HG02981 (cell line): ENCODE measurements around the gene CST4.
"Not testable (repeated sequence)": the region's sequence is repeated elsewhere in the genome, so short reads cannot be mapped to it uniquely, and the experiment has no call there.

Source experiments
- ATAC-seq: cut with Tn5 transposase; IDR thresholded peaks from one replicate; pipeline ENCODE4 v1.9.1; 2021; ENCODE audit warnings: mild to moderate bottlenecking, moderate library complexity; ENCODE audit not compliant: unreplicated experiment

The CST4 gene

DNA sequence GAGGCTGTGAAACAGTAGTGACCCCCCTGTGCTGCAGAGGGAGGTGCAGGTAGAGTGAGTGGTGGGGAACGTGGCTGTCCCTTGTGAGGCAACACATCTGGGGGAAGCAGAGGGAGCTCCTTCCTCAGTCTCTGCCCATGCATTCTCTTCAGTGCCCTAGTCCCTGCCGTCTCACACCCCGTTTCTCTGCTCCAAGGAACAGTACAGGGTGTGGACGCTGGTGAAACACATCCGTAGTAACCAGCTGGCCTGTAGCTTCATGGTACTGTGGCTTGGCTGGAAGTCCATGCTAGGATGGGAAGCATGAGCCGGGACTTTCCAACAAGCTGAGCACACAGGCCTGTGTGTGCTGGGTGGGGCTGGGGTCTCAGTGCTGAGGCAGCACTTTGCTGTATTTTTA is 25.7 kb downstream of the CST4 start:
- no peak for ATAC-seq

DNA sequence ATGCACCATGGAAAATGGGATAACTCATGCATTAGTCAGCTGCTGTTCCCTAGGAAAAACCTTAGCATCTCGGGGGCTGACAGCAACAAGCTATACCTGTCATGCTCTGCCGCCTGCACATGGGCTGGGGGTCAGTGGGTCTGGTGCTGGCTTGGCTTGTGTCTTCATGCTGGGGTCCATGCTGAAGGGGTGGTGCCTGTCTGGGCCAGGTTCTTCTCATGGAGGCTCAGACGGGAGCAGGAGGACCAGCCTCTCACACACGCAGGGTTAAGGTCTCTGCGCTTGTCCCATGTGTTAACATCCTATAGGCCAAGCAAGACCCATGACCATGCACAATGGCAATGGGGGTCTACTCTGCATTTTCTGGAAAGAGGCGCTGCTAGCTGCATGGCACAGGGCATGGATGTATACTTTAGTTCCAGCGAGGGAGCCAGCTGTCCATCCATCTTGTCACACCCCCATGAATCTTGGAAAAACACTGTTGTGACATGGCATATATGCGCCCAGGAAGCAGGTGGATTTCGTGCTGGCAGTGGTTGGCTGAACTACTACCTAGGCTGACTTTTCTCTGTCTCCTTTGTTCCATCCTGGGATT is 26.5 kb downstream of the CST4 start:
- no peak for ATAC-seq

DNA sequence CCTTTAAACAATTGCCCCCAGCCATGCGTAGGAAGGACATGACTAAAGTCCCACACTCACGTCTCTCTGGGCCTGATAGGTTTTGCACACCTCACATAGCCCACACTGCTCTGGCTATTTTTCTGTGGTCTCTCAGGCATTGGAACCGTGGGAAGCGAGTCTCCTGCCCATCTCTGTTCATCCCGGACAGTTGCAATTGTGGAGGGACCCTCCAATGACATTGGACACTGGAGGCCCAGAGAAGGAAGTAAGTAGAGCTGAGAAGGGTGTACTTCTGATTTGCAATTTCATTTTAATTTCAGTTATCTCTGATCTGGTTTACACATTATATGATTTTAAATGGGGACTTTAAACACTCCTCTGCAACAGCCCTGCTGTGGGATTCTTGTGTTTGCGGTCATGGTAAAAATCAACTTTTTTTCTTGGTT is 27.8 kb downstream of the CST4 start:
- ATAC-seq, result no peak

DNA sequence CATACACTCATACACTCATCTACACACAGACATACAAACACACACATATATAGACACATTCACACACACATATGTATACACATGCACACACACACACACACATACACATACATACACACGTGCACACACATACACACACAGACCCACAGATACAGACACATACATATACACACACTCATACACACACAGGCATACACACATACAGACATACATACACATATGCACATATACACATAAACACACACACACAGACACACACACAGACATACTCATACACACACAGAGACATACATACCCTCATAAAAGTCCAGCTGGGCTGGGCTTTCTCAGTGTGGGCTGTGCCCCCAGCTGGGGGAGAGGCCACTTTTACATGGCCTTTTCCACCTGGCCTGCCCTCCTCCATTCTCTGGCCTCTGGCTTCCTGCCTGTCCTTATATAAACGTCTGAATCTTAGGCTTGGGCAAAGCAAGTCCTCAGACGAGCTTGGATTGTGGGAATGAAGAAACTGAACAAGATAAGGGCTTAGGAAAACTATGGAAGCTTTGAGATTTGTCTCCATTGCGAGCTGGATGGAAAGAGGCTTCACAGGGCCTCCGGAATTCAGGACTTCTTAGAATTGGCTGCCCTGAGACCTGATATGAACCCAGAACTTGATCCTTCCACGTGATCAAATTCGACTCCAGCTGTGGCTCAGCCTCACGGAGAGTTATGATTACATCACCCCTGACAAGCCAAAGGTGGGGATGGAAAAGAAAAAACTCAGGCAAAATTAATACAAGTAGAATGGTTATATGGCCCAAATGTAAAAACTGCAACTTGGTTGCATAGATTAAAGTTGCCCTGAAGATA is 28.6 kb downstream of the CST4 start:
- no peak for ATAC-seq

DNA sequence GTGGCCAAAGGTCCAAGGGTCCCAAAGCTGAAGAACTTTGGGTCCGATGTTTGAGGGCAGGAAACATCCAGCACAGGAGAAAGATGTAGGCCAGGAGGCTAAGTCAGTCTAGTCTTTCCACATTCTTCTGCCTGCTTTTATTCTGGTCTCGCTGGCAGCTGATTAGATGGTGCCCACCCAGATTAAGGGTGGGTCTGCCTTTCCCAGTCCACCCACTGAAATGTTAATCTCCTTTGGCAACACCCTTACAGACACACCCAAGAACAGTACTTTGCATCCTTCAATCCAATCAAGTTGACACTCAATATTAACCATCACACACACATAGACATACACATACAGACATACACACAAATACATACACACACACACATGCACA is 29.2 kb downstream of the CST4 start:
- not testable (repeated sequence) for ATAC-seq

GRCh38 chr20:23658989-23659609 is 29.7 kb downstream of the CST4 start:
- ATAC-seq, result no peak

GRCh38 chr20:23658336-23658735 is 30.5 kb downstream of the CST4 start:
- no peak for ATAC-seq

DNA sequence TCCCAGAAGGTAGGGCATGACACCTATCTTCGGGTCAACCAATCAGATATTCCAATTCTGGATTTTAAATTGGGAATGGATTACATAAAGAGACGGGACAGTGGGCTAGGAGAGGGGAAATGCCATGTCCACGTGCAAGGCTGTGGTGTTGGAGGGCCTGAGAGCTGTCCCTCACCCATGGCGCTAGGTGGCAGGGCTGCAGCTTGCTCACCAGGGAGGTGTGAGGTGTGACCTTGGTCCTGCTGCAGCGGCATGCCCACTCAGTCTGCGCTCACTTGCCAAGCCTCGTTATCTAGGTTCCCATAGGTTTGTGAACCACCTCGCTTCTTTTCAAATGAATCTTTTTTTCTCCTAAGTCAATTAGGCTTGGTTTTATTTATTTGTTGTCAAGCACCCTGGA is 31.6 kb downstream of the CST4 start:
- ATAC-seq, result no peak

DNA sequence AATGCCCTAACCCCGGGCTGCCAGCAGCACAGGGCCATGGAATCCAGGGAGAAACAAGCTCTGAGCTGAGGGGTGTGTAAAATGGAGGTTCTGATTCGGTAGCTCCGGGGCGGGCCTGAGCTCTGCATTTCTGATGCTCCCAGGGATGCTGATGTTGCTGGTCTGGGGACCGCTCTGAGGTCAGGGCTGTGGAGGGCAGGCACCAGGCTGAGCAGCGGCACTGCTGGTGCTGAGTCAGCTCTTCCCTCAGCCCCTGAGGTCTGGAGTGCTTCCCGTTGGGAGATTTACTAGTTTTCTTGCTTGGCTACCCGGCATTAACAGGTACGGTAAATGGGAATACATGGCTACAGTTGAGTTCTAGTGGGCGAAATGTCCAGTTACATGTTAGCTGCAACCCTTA is 32.5 kb downstream of the CST4 start:
- no peak for ATAC-seq

- no peak for ATAC-seq
These were observed 33.2 kb downstream of the CST4 start for GRCh38 chr20:23655491-23656211.

DNA sequence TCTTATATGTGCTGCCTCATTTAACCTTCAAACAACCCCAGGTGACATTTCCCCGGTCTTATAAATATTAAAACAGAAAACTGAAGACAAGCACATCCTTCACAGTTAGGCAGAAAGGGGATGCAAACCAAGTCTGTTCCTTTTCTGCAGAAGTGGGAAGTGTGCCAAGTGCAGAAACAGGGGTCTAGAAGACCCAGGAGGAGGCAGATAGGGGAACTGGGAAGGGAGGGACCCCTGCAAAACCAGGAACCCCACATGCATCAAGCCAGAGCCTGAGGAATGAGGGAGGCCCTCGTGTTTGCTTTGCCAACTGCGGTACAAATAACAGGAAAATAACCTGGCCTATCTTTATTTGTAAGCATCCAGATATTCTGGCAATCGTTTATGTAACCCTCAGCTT is 34.1 kb downstream of the CST4 start:
- no peak for ATAC-seq

DNA sequence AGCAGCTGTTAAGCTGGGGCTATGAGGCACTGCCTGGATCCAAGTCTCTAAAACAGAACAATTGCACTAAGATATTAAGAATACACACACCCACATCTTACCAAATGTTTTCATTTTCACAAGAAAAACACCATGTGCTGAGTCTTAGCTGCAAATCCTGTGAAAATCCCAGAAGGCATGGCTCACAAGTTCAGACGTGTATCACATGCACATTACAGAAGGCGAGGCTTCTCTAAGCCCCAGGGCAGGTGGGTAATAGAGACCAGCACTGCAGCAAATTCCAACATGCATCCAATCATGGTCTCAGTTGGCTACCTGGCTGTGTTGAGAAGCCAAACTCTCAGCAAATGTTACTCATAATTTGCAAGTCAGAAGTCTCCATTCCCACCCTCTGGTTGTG is 34.8 kb downstream of the CST4 start:
- no peak for ATAC-seq

- no peak for ATAC-seq
These were observed 35.4 kb downstream of the CST4 start for GRCh38 chr20:23653400-23653938.

DNA sequence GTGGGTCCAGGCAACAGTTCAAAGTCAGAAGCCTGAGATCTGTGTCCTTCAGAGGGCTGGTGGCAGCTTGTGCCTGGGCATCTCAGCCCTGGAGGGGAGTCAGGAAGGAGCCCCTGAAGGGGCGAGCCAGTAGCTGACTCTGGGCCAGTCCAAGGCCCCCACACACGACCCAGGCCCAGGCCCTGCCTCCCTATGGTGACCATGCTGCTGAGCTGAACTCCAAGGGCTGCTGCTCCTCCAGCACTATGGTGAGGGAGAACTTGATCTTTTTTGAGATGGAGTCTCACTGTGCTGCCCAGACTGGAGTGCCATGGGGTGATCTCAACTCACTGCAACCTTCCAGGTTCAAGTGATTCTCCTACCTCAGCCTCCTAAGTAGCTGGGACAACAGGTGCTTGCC is 35.9 kb downstream of the CST4 start:
- no peak for ATAC-seq

DNA sequence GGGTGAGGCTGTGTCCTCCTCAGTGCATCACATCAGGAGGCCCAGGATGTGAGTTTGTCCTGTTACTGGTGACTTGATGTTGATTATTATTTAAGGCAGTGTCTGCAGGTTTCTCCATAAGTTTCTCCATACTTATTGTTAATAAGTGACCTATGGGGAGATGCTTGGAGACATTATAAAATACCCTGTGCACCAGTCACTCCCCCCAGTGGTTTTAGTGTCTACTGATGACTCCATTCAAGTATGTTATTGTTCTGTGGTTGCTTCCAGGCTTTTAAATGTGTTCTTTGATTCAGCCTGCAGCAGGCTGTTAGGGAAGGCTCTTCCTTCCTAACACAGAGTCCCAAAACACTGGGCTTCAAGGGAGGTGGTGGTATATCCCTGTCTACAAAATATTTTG is 36.5 kb downstream of the CST4 start:
- ATAC-seq, result no peak

GRCh38 chr20:23651117-23651516 is 37.7 kb downstream of the CST4 start:
- ATAC-seq, result no peak

DNA sequence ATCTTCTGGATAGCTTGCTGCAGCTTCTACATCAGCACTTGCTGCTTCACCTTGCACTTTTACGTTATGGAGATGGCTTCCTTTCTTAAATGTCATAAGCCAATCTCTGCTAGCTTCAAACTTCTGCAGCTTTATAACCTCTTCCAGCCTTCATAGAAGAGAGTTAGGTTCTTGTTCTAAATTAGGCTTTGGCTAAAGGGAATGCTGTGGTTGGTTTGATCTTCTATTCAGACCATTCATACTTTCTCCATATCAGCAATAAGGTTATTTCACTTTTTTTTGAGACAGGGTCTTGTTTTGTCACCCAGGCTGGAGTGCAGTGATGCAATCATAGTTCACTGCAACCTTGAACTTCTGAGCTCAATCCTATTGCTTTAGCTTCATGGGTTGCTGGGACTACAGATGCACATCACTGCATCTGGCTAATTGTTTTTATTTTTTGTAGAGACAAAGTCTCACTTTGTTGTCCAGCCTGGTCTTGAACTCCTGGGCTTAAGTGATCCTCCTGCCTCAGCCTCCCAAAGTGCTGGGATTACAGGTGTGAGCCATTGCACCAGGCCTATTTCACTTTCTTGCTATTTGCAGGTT is 38.9 kb downstream of the CST4 start:
- no peak for ATAC-seq

DNA sequence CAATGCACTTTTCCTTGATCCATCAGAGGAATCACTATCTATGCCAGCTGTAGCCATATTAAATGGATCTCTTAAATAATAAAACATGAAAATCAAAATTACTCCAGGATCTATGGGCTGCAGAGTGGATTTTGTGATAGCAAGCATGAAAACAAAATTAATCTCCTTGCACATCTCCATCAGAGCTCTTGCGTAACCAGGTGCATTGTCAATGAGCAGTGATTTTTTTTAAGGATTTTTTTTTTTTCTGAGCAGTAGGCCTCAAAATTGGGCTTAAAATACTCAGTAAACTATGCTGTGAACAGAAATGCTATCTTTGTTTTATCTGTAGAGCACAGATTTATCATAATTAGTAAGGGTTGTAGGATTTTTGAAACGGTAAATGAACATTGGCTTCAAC is 39.6 kb downstream of the CST4 start:
- no peak for ATAC-seq

DNA sequence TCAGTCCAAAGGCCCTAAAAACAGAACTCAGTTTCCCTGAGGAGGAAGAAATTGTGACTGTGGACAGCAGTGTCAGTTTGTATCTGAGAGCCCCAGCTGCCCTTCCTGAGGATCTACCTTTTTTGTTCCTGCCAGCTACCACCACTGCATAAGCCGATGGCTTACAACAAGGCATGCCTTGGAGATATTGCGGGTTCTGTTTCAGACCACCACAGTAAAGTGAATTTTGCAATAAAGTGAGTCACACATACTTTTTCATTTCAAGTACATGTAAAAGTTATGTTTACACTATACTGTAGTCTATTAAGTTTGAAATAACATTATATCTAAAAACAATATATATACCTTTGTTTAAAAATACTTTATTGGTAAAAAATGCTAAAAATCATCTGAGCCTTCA is 41.5 kb downstream of the CST4 start:
- ATAC-seq, result no peak

DNA sequence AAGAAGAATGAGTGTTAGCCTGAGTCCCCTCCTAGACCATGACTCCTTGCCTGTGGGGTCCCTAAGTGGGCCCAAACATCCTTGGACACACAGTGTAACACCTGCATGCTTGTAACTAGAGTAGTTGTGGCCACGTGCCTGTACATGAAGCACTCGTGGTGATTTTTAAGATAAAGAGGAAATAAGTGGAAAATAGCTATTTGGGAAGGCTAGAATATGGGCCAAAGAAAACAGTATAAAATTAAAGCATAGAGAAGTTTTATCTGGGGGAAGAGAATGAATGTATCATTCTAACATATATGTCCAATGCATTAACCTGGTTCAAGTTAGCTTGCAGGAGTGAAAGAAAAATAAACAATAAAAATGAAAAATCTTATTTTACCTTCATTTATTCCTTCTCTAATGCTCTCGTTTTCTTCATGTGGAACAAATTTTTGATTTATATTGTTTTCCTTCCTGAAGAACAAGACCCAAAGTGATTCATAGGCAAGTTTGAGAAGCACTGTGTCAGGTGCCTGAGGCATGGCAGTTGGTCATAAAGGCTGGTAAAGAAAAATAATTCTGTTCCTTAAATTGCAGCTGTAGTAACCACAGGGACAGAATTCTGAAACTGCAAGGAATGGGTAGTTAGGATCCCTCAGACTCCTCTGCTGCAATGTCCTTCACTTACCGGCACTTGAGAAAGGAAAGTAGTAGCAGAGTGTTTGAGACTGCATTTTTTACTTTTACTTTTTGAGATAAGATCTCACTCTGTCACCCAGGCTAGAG is 42.5 kb downstream of the CST4 start:
- no peak for ATAC-seq
